Urinary bladder (tissue), 4 donors: ENCODE results near the gene FAM118B. TPM values are rescaled to one million over a fixed set of nuclear protein-coding genes. Genes with fewer than 3 reads are reported as not detected.

Experiments
- DNase-seq: peaks from one replicate; pipeline ENCODE4 v3.0.0-alpha.2; 2015; ENCODE audit errors: extremely low spot score
- H3K27ac ChIP-seq: one replicate; pipeline ENCODE4 v1.5.1; 2013; ENCODE audit warnings: low read depth, mild to moderate bottlenecking, moderate library complexity
- H3K36me3 ChIP-seq: one replicate; pipeline ENCODE4 v1.6.1; 2013; ENCODE audit warnings: mild to moderate bottlenecking, moderate library complexity; ENCODE audit not compliant: insufficient read depth
- H3K4me1 ChIP-seq: one replicate; pipeline ENCODE4 v1.6.1; 2013; ENCODE audit warnings: mild to moderate bottlenecking, moderate library complexity; ENCODE audit not compliant: insufficient read depth
- H3K4me3 ChIP-seq: one replicate; pipeline ENCODE4 v1.5.1; 2013; ENCODE audit warnings: low read depth, low read length
- WGBS: extraction: QIAGEN DNeasy Blood & Tissue Kit; methylation state at CpG from one replicate; pipeline ENCODE4 v1.1.7; 2013; 5-methylcytosine and 5-hydroxymethylcytosine counted together
- polyA plus RNA-seq: library from polyadenylated mRNA; stranded (reverse); fragments of 200-250 nt; gene quantifications from one replicate; pipeline ENCODE4 v1.2.3, GENCODE V29; 2013
- total RNA-seq: library from RNA; depleted of rRNA; stranded (reverse); fragments of >200 nt; gene quantifications from one replicate; pipeline ENCODE4 v1.2.3, GENCODE V29; 2014
- donor health status: healthy with polysubstance abuse.
- donor health status: healthy.

Gene FAM118B
- total and polyA plus RNA-seq, 2 donors: 11.1 to 18.0 TPM

DNA sequence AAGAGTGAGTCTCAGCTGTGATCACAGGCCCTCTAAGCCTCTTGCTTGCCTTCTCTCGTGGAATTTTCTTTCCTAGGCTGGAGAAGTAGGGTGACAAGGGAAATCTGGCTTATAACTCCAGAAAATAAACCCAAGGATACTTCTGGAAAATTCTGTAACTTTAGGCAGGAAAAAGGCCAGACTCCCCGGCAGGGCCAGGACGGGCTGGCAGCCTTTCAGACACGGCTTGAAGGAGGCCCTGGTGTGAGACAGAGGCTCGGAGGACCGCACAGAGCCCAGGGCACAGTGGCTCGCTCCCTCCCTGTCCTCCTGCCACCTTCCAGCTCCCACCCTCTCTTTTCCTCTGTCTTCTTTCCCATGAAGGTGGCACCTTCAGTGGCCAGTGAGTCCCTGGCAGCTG is 19.2 kb upstream of the FAM118B start:
- no peaks in the 10 kb centered on the region for H3K4me1 ChIP-seq
- 64% methylated on average over 7 of the region's 7 CpGs for WGBS
- no peak overlapping the region for H3K27ac ChIP-seq
- H3K36me3 ChIP-seq: no peaks in the 10 kb centered on the region
- no peak overlapping the region for H3K4me3 ChIP-seq
- no peak for DNase-seq

DNA sequence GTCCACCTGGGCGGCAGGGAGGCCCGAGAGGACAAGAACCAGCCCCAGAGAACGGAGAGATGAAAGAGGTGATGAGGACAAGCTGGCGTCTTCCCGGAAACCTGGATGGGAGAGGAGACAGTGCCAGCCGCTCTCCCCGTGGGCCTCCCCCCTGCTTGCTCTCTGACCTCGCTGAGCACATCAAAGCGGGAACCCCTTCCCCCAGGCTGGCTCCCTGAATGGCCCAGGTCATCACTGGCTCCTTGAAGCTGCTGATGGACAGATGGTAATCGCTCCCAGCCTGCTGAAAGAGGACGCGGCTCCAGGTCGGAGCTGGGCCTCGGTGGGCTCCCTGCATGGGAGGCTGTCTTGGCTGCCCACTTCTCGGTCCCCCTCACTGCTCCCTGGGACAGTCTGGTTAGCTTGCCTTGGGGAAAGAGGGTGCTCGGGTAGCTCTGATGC is 18.5 kb upstream of the FAM118B start:
- Histone ChIP-seq H3K4me3 (no peak overlapping the region), H3K27ac (no peak overlapping the region), H3K4me1 (no peaks in the 10 kb centered on the region), H3K36me3 (peaks cover 3% of the 10 kb centered on the region)
- 92% methylated on average over 16 of the region's 16 CpGs for WGBS
- no peak for DNase-seq

DNA sequence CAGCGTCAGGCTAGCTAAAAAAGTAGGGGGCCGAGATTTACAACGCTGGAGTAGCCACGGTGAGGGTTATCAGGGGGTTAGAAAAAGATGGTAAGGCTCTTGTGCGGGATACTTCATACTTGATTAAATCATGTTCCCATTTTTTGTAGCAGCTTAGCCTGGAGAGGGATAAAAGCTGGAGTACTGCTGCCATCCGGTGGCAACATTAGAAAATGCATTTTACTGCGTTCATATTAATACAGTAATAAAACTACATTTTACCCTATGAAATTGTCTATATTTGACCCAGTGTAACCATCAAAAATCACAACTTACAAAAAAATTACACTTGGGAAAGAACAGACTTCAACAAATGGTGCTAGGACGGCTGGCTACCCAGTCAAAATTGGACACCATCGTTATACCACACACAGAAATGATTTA is 17.4 kb upstream of the FAM118B start:
- no peak overlapping the region for H3K4me3 ChIP-seq
- peaks cover 3% of the 10 kb centered on the region for H3K36me3 ChIP-seq
- WGBS: 32% methylated on average over 9 of the region's 9 CpGs
- no peaks in the 10 kb centered on the region for H3K4me1 ChIP-seq
- no peak for DNase-seq
- no peak overlapping the region for H3K27ac ChIP-seq

DNA sequence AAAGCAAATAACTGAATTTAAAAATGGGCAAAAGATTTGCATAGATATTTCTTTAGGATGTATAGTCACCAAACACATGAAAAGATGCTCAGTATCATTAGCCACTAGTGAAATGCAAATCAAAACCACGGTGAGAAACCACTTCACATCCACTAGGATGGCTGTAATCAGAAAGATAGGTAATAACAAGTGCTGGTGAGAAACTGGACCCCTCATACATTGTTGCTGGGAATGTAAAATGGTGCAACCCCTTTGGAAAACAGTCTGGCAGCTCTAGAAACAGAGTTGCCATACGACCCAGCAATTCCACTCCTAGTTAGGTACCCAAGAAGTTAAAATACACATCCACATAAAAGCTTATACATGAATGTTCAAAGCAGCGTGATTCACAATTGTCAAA is 16.5 kb upstream of the FAM118B start:
- H3K27ac ChIP-seq: no peak overlapping the region
- 96% methylated on average over 3 of the region's 3 CpGs for WGBS
- H3K4me3 ChIP-seq: no peak overlapping the region
- peaks cover 3% of the 10 kb centered on the region for H3K36me3 ChIP-seq
- no peak for DNase-seq
- no peaks in the 10 kb centered on the region for H3K4me1 ChIP-seq

DNA sequence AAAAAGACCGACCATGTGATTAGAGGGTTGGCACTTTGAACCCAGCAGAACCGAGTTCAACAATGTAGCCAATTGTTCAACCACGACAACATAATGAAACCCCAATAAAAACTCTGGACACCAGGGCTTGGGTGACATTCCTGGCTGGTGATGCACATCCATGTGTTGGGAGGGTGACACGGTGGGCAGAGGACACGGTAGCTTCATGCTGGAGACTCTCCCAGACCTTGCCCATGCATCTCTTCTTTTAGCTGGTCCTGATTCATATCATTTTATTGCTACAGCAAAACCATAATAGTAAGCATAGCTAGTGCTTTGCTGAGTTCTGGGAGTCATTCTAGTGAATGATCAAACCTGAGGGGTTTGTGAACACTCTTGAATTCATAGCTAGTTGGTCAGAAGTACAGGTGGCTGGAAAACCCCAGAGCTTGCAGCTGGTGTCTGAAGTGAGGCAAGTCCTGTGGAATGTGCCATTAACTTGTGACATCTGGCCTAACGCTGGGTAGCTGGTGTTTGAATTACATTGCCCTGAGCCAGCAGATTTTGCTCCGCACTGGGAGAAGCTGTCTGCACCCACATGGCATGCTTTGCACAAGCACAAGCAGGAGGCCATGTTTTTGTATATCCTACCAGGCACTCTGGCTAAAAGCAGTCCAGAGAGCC is 14.2 kb upstream of the FAM118B start:
- Histone ChIP-seq H3K36me3 (peaks cover 3% of the 10 kb centered on the region), H3K4me3 (no peak overlapping the region), H3K4me1 (no peaks in the 10 kb centered on the region), H3K27ac (no peak overlapping the region)
- WGBS: 90% methylated on average over 7 of the region's 7 CpGs
- no peak for DNase-seq

DNA sequence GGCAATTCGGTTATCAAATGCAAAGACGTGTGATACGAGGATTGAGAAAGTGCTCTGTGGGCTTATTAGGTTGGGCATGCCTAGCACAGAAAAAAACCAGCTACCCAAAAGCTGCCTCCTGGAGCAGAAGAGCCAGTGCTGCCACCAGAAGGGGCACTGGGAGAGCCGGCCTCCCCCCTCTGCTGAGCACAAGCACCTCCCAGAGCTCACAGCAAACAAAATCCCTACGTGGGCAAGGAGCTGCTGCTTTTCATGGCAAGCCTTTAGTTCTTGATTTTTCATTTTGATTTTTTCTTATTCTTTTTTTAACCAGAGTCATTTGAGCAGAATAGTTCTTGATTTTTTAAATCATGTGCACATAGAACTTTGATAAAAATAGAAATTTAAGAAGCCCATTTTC is 12.9 kb upstream of the FAM118B start:
- Histone ChIP-seq H3K4me1 (no peaks in the 10 kb centered on the region), H3K27ac (no peak overlapping the region), H3K36me3 (peaks cover 3% of the 10 kb centered on the region), H3K4me3 (no peak overlapping the region)
- WGBS: 95% methylated on average over 5 of the region's 5 CpGs
- no peak for DNase-seq

DNA sequence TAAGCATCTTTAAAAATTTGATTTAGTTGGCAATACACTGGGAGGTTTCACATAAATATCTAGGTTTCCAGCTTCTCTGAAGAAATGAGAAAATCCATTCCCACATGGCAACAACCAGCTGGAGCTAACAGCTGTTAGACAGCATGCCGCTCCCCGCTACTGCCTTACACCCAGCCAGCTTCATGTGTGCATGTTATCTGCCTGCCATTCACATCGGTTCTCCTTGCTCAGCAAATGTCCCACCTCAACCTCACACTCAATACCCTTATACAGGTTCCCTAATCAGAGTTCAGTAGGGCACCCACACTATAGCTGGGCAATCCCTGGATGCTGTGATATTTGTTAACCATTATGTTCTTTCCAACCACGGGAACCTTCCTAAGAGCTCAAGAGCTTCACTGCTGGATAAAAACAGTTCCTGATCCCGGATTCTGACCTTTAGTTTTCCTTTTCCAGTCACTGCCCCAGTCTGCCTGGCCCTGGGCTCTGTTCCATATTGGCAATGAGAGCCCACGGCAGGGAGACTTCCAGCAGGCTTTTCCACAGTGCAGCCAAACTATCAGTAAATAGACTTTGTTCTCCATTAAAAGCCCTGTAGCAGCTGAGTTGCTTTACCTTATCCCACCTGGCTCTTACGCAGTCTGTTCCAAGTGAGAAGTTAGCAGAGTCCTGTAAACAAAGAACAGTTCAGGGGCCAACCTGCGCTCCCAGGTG is 8.8 kb upstream of the FAM118B start:
- peaks cover 4% of the 10 kb centered on the region for H3K36me3 ChIP-seq
- no peak for DNase-seq
- H3K4me1 ChIP-seq: no peaks in the 10 kb centered on the region
- no peak overlapping the region for H3K27ac ChIP-seq
- WGBS: 87% methylated on average over 8 of the region's 8 CpGs
- H3K4me3 ChIP-seq: no peak overlapping the region

DNA sequence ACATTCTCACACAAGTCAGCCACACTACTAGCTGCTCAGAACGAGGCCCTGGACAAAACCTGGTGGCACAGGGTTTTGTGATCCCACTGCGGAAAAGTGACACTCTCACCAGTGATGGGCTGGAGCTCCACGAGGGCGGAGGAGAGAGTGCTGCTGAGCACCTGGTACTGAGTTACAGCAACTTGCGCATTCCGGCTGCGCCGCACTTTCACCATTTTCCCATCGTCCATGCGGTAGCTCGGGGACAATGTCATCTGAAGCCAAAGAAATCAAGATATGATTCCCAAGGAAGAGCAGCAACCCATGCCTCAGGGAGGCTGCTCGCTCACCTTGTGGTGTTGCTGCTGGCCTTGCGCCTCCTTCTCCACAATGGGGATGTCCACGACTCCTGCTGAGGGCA is 6.2 kb upstream of the FAM118B start:
- peaks cover 4% of the 10 kb centered on the region for H3K36me3 ChIP-seq

DNA sequence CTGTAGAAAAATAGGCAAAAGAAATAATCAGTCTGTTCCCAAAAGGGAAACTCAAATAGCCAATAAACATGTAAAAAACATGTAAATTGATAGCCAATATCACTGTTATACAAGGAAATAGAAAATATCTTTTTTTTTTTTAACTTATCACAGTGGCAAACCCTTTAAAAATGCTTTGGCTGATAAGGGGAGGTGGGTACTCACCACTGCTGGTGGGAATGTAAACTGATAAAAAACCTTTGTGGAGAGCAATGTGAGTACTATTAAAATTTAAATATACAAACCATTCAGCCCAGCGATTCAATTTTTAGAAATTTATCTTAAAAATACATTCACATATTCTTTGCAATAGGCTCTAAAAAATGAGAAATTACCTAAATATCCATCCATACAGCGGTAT is 3.7 kb upstream of the FAM118B start:
- H3K36me3 ChIP-seq: peaks cover 4% of the 10 kb centered on the region
- no peaks in the 10 kb centered on the region for H3K4me1 ChIP-seq
- WGBS: 96% methylated on average over 2 of the region's 2 CpGs
- no peak overlapping the region for H3K27ac ChIP-seq
- H3K4me3 ChIP-seq: no peak overlapping the region
- no peak for DNase-seq

More for the DNA sequence above, 6.2 kb upstream of the FAM118B start:
- no peak for DNase-seq
- Histone ChIP-seq H3K4me1 (no peaks in the 10 kb centered on the region), H3K27ac (no peak overlapping the region), H3K4me3 (no peak overlapping the region)
- 96% methylated on average over 14 of the region's 14 CpGs for WGBS

DNA sequence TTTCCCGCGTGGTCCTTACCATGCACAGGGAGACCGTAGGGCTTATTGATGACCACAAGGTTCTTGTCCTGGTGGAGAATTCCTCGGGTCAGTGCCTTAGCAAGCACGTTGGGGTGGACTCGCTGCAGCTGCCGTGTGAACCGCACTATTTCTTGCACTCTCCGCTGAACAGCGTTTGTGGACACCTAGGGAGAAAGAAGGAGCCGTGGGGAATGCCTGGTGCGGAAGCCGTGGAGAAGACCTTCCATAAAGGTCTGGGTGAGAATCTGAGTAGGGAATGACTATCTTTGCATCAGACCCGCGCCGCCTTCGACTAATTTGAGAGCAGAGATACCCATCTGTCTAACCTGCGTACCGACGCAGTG is 729 bp upstream of the FAM118B start:
- 4% methylated on average over 20 of the region's 20 CpGs for WGBS
- no peaks in the 10 kb centered on the region for H3K4me1 ChIP-seq
- H3K36me3 ChIP-seq: no peaks in the 10 kb centered on the region
- no peak for DNase-seq
- H3K4me3 ChIP-seq: peak overlapping the region; percentile 73
- no peak overlapping the region for H3K27ac ChIP-seq

DNA sequence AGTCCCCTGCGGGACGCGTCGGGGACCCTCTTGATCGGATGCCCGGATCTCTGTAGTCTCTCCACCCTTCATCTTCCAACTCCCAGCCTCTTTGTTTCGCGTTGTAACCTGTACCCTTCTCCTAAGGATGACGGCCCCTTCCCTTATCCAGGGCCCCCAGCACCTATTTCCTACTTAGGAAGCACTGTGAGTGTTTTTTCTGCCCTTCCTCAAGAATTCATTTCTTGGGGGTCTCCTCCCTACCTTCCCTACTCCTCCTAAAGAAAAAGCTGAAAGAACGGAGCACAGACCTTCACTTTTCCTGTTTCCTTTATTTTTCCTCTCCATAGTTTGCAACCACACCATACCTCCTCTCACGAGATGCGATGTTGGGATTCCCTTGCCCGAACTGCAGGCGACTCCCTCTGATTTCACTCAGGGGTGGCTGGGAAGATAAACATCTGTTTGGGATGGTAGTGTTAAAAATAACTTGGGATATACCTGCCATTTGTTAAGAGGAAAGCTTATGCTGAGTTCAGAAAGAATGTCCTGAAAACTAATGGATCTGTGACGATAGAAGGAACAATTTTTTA is 593 bp downstream of the FAM118B start:
- WGBS: 1% methylated on average over 15 of the region's 15 CpGs
- DNase-seq: no peak
- no peak overlapping the region for H3K27ac ChIP-seq
- H3K36me3 ChIP-seq: no peaks in the 10 kb centered on the region
- H3K4me1 ChIP-seq: no peaks in the 10 kb centered on the region
- H3K4me3 ChIP-seq: peak overlapping the region; percentile 73

DNA sequence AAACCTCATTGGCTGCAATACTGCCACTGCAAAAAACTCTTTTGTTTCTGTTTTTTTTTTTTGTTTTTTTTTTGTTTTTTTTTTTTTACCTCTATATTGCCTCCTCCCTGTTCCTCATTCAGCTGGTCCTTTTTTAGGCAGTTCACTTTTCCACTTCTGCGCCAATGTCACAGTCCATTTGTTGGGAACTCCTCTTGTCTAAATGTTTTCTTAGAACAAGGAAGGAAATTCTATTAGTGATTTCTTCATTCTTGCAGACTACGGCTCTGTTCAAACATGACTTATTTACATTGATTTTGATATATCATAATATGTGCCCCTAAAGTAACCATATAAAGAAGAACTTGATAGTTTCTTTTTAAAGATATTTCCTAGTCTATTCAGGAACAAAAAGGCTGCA is 2.9 kb downstream of the FAM118B start:
- Histone ChIP-seq H3K27ac (no peak overlapping the region), H3K4me3 (no peak overlapping the region), H3K4me1 (no peaks in the 10 kb centered on the region), H3K36me3 (no peaks in the 10 kb centered on the region)
- WGBS: 77% methylated on average over 2 of the region's 2 CpGs
- DNase-seq: no peak

DNA sequence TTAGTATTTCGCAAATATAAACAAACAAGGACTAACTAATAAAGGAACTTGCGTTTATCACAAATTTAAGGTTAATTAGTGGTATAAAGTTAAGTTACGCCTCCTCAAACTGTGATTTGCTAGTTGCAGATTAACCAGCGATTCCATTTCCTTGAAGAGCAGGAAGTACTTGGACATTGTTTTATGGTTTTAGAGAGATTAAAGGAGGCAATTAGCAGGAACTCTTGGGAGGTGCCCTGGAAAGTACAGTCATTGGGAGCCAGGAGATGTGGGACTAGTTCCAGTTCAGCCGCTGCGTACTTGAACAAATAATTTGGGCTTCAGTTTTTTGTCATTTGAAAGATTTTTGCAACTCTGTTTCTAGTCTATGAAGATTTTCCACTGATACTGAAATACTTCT is 3.3 kb downstream of the FAM118B start:
- no peak for DNase-seq
- no peaks in the 10 kb centered on the region for H3K36me3 ChIP-seq
- H3K4me1 ChIP-seq: no peaks in the 10 kb centered on the region
- H3K4me3 ChIP-seq: no peak overlapping the region
- 60% methylated on average over 6 of the region's 6 CpGs for WGBS
- no peak overlapping the region for H3K27ac ChIP-seq
